HepG2 (cell line): Measurements from ENCODE around the gene SRP9. TPM values are rescaled to one million over a fixed set of nuclear protein-coding genes. Genes with fewer than 3 reads are reported as not detected.

Experiments
- BORCS8-MEF2B ChIP-seq: sonication (generic); formaldehyde crosslinking; IDR thresholded peaks from 2 replicates; pipeline ENCODE4 v1.8.0; 2022; ENCODE audit warnings: mild to moderate bottlenecking, missing genetic modification reagents
- FOSL1 ChIP-seq: sonication (generic); formaldehyde crosslinking; IDR thresholded peaks from 2 replicates; pipeline ENCODE4 v1.9.0; 2021; ENCODE audit warnings: missing genetic modification reagents, borderline replicate concordance
- HIVEP1 ChIP-seq: sonication (generic); formaldehyde crosslinking; IDR thresholded peaks from 2 replicates; pipeline ENCODE4 v1.4.0; 2020; ENCODE audit warnings: mild to moderate bottlenecking, missing genetic modification reagents
- ISX ChIP-seq: sonication (generic); formaldehyde crosslinking; conservative IDR thresholded peaks from 2 replicates; pipeline ENCODE4 v1.5.0; 2020; ENCODE audit warnings: missing genetic modification reagents
- KLF6 ChIP-seq: IDR thresholded peaks from 2 replicates; pipeline ENCODE4 v1.8.0; 2016; ENCODE audit warnings: missing biosample characterization, missing genetic modification reagents
- MAFG ChIP-seq: sonication (generic); formaldehyde crosslinking; IDR thresholded peaks from 2 replicates; pipeline ENCODE4 v1.5.1; 2020; ENCODE audit warnings: mild to moderate bottlenecking, missing genetic modification reagents
- MIER3 ChIP-seq: IDR thresholded peaks from 2 replicates; pipeline ENCODE4 v1.6.1; 2016; ENCODE audit warnings: missing compliant biosample characterization, borderline replicate concordance
- NFYC ChIP-seq: IDR thresholded peaks from 2 replicates; pipeline ENCODE4 v1.6.1; 2016; ENCODE audit warnings: missing genetic modification reagents, missing compliant biosample characterization
- NR1H2 ChIP-seq: sonication (generic); formaldehyde crosslinking; IDR thresholded peaks from 2 replicates; pipeline ENCODE4 v1.8.1; 2022; ENCODE audit warnings: low read depth, missing genetic modification reagents, borderline replicate concordance
- PAWR ChIP-seq: sonication (generic); formaldehyde crosslinking; IDR thresholded peaks from 2 replicates; pipeline ENCODE4 v1.4.0; 2020; ENCODE audit warnings: missing genetic modification reagents, mild to moderate bottlenecking, borderline replicate concordance
- PLRG1 ChIP-seq: fragments of 450-650 bp; conservative IDR thresholded peaks from 2 replicates; pipeline ENCODE4 v1.6.1; 2016
- RBAK ChIP-seq: sonication (generic); formaldehyde crosslinking; IDR thresholded peaks from 2 replicates; pipeline ENCODE4 v1.5.1; 2020; ENCODE audit warnings: mild to moderate bottlenecking, missing genetic modification reagents
- SMYD3 ChIP-seq: sonication (generic); formaldehyde crosslinking; IDR thresholded peaks from 2 replicates; pipeline ENCODE4 v1.8.1; 2023; ENCODE audit warnings: mild to moderate bottlenecking, missing genetic modification reagents
- TCF7 ChIP-seq: sonication (generic); IDR thresholded peaks from 2 replicates; pipeline ENCODE4 v1.6.1; 2016; ENCODE audit warnings: antibody characterized with exemption, low read depth
- ZFP36L1 ChIP-seq: sonication (generic); formaldehyde crosslinking; IDR thresholded peaks from 2 replicates; pipeline ENCODE4 v1.8.0; 2022; ENCODE audit warnings: mild to moderate bottlenecking, missing genetic modification reagents, moderate library complexity
- ZKSCAN8 ChIP-seq: IDR thresholded peaks from 2 replicates; pipeline ENCODE4 v1.6.1; 2016; ENCODE audit warnings: borderline replicate concordance, missing genetic modification reagents, missing compliant biosample characterization
- ZMYM4 ChIP-seq: sonication (generic); formaldehyde crosslinking; IDR thresholded peaks from 2 replicates; pipeline ENCODE4 v1.8.1; 2023; ENCODE audit warnings: mild to moderate bottlenecking, missing genetic modification reagents
- ZNF10 ChIP-seq: sonication (generic); formaldehyde crosslinking; IDR thresholded peaks from 2 replicates; pipeline ENCODE4 v1.4.0; 2020; ENCODE audit warnings: mild to moderate bottlenecking, low read depth, missing genetic modification reagents, borderline replicate concordance
- ZNF232 ChIP-seq: sonication (generic); formaldehyde crosslinking; IDR thresholded peaks from 2 replicates; pipeline ENCODE4 v1.4.0; 2020; ENCODE audit warnings: missing genetic modification reagents, borderline replicate concordance
- ZNF234 ChIP-seq: sonication (generic); formaldehyde crosslinking; conservative IDR thresholded peaks from 2 replicates; pipeline ENCODE4 v1.5.1; 2020; ENCODE audit warnings: mild to moderate bottlenecking, missing genetic modification reagents
- ZNF331 ChIP-seq: sonication (generic); formaldehyde crosslinking; IDR thresholded peaks from 2 replicates; pipeline ENCODE4 v1.4.0; 2020; ENCODE audit warnings: missing genetic modification reagents
- ZNF883 ChIP-seq: sonication (generic); formaldehyde crosslinking; IDR thresholded peaks from 2 replicates; pipeline ENCODE4 v1.5.1; 2020; ENCODE audit warnings: mild to moderate bottlenecking, missing genetic modification reagents; ENCODE audit errors: not compliant biosample characterization
- ZSCAN20 ChIP-seq: sonication (generic); formaldehyde crosslinking; IDR thresholded peaks from 2 replicates; pipeline ENCODE4 v1.4.0; 2020; ENCODE audit warnings: missing genetic modification reagents, mild to moderate bottlenecking, borderline replicate concordance
- polyA plus RNA-seq, 8 experiments: library from polyadenylated mRNA; depleted of rRNA in 3 of 8; stranded (reverse) in 7 of 8; unstranded in 1 of 8; fragments of >200 nt; fragmentation: Illumina TruSeq in 4 of 8; extraction: Trizol in 4 of 8; gene quantifications; 2 replicates each; pipeline versions ENCODE4 v1.2.1 to v1.2.3, GENCODE V29; 2011 to 2016; ENCODE audit warnings: low read depth in 4 of 8, missing spikeins in 1 of 8, mixed read lengths in 1 of 8; ENCODE audit not compliant: insufficient read depth in 1 of 8
- total RNA-seq, 5 experiments: library from RNA; depleted of rRNA; stranded (reverse); fragments of >200 nt; fragmentation: Illumina TruSeq; extraction: Trizol; gene quantifications; 2 replicates each; pipeline ENCODE4 v1.2.3, GENCODE V29; 2016; ENCODE audit warnings: low read depth in 1 of 5
- TF ChIP-seq, protein P1 (sequence below): sonication (generic); formaldehyde crosslinking; conservative IDR thresholded peaks from 2 replicates; pipeline ENCODE4 v1.8.0; 2022; ENCODE audit warnings: missing genetic modification reagents
- TF ChIP-seq, protein P2 (sequence below): sonication (generic); formaldehyde crosslinking; IDR thresholded peaks from 2 replicates; pipeline ENCODE4 v1.9.0; 2021; ENCODE audit warnings: missing genetic modification reagents, borderline replicate concordance
- TF ChIP-seq, protein P3 (sequence below): sonication (generic); formaldehyde crosslinking; IDR thresholded peaks from 2 replicates; pipeline ENCODE4 v1.8.0; 2022; ENCODE audit warnings: mild to moderate bottlenecking, missing genetic modification reagents, borderline replicate concordance

The SRP9 gene
- total and polyA plus RNA-seq, 2 of the 13 experiments (the other 11 are each of a cell fraction or from before 2014, with no cell fraction given), result 251 to 307 TPM

DNA sequence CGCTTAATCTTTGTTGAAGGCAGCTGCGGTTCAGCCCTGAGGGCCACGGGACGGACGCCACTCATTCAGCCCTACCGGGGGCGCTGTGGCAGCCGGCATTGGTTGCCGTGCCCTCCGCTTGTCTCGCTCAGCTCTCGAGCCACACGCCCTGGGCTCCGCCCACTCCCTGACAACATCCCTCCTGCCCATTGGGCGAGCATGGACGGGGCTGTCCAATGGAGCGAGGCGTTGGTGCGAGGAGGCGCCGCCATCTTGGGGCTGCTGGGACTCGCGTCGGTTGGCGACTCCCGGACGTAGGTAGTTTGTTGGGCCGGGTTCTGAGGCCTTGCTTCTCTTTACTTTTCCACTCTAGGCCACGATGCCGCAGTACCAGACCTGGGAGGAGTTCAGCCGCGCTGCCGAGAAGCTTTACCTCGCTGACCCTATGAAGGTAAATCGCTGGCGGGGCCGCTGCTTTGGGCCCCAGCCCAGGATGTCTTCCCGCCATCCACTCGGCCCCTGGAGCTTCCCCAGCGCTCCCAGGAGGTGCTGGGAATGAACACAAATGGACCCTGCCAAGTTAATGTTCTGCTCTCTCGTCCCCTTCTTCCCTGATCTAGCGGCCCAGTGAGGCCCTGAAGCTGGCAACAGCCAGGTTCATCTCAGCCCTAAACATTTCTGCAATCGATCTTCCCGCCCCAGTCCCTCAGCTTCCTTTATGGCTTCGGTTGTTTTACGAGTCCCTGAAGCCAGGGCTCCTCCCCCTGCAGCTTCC, at the start of gene SRP9 (continued):
- peak; percentile 77; the same call in 1 of the 2 replicates for TF ChIP-seq ZNF331 (CRISPR knock-in tag)
- no peak for TF ChIP-seq HIVEP1 (CRISPR knock-in tag)
- TF ChIP-seq ZMYM4 (CRISPR knock-in tag), result peak; percentile 98
- no peak for TF ChIP-seq ZNF234 (CRISPR knock-in tag)
- peak; percentile 86; the same call in 1 of the 2 replicates for TF ChIP-seq MIER3 (CRISPR knock-in tag)
- TF ChIP-seq ZNF883, result no peak
- no peak for TF ChIP-seq ZKSCAN8 (CRISPR knock-in tag)
- no peak for TF ChIP-seq RBAK (CRISPR knock-in tag)
- TF ChIP-seq ZSCAN20 (CRISPR knock-in tag), result no peak
- TF ChIP-seq MAFG (CRISPR knock-in tag), result no peak
- TF ChIP-seq NR1H2, result no peak
- TF ChIP-seq TCF7, result no peak
- peak; percentile 97 for TF ChIP-seq NFYC
- TF ChIP-seq ZFP36L1 (CRISPR knock-in tag), result no peak
- peak; percentile 48; the same call in 1 of the 2 replicates for TF ChIP-seq ZNF232
- TF ChIP-seq, protein P1, sequence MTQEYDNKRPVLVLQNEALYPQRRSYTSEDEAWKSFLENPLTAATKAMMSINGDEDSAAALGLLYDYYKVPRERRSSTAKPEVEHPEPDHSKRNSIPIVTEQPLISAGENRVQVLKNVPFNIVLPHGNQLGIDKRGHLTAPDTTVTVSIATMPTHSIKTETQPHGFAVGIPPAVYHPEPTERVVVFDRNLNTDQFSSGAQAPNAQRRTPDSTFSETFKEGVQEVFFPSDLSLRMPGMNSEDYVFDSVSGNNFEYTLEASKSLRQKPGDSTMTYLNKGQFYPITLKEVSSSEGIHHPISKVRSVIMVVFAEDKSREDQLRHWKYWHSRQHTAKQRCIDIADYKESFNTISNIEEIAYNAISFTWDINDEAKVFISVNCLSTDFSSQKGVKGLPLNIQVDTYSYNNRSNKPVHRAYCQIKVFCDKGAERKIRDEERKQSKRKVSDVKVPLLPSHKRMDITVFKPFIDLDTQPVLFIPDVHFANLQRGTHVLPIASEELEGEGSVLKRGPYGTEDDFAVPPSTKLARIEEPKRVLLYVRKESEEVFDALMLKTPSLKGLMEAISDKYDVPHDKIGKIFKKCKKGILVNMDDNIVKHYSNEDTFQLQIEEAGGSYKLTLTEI, result no peak
- TF ChIP-seq, protein P2, sequence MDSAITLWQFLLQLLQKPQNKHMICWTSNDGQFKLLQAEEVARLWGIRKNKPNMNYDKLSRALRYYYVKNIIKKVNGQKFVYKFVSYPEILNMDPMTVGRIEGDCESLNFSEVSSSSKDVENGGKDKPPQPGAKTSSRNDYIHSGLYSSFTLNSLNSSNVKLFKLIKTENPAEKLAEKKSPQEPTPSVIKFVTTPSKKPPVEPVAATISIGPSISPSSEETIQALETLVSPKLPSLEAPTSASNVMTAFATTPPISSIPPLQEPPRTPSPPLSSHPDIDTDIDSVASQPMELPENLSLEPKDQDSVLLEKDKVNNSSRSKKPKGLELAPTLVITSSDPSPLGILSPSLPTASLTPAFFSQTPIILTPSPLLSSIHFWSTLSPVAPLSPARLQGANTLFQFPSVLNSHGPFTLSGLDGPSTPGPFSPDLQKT (CRISPR knock-in tag), result no peak
- TF ChIP-seq KLF6 (CRISPR knock-in tag), result peak; percentile 95
- no peak for TF ChIP-seq ISX (CRISPR knock-in tag)
- no peak for TF ChIP-seq FOSL1
- TF ChIP-seq PAWR (CRISPR knock-in tag), result peak; percentile 49; the same call in 1 of the 2 replicates
- no peak for TF ChIP-seq ZNF10
- TF ChIP-seq, protein P3, sequence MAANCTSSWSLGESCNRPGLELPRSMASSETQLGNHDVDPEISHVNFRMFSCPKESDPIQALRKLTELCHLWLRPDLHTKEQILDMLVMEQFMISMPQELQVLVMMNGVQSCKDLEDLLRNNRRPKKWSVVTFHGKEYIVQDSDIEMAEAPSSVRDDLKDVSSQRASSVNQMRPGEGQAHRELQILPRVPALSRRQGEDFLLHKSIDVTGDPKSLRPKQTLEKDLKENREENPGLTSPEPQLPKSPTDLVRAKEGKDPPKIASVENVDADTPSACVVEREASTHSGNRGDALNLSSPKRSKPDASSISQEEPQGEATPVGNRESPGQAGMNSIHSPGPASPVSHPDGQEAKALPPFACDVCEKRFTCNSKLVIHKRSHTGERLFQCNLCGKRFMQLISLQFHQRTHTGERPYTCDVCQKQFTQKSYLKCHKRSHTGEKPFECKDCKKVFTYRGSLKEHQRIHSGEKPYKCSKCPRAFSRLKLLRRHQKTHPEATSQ (CRISPR knock-in tag), result no peak
- no peak for TF ChIP-seq PLRG1
- peak; percentile 48; the same call in 1 of the 2 replicates for TF ChIP-seq BORCS8-MEF2B (CRISPR knock-in tag)
- no peak for TF ChIP-seq SMYD3 (CRISPR knock-in tag)
